Glutamatergic neuron (in vitro differentiated cells): Measurements from ENCODE around the gene GAPDH. TPM values are rescaled to one million over a fixed set of nuclear protein-coding genes. Genes with fewer than 3 reads are reported as not detected.
"Not testable (repeated sequence)": the region's sequence is repeated elsewhere in the genome, so short reads cannot be mapped to it uniquely, and the experiment has no call there.

Source experiments
- DNase-seq: peaks from one replicate; pipeline ENCODE4 v3.0.0; 2022
- H3K27ac Mint-ChIP-seq: one replicate; pipeline ENCODE4 v1.8.0; 2020; ENCODE audit warnings: mild to moderate bottlenecking, mixed read lengths, inconsistent platforms; ENCODE audit not compliant: unreplicated experiment
- H3K27me3 Mint-ChIP-seq: one replicate; pipeline ENCODE4 v1.8.0; 2020; ENCODE audit warnings: mild to moderate bottlenecking, moderate library complexity, mixed read lengths, inconsistent platforms; ENCODE audit not compliant: unreplicated experiment
- H3K36me3 Mint-ChIP-seq: one replicate; pipeline ENCODE4 v1.8.0; 2020; ENCODE audit warnings: mild to moderate bottlenecking, mixed read lengths, inconsistent platforms; ENCODE audit not compliant: unreplicated experiment
- H3K4me1 Mint-ChIP-seq: one replicate; pipeline ENCODE4 v1.8.0; 2020; ENCODE audit warnings: mild to moderate bottlenecking, low read depth, mixed read lengths, inconsistent platforms; ENCODE audit not compliant: unreplicated experiment
- H3K4me3 Mint-ChIP-seq: one replicate; pipeline ENCODE4 v1.8.0; 2020; ENCODE audit warnings: mild to moderate bottlenecking, mixed read lengths, inconsistent platforms; ENCODE audit not compliant: unreplicated experiment
- H3K9me3 Mint-ChIP-seq: one replicate; pipeline ENCODE4 v1.8.0; 2020; ENCODE audit warnings: mild to moderate bottlenecking, moderate library complexity, mixed read lengths, inconsistent platforms; ENCODE audit not compliant: unreplicated experiment
- CTCF ChIP-seq: fragments of 200-600 bp; sonication (generic); IDR thresholded peaks from one replicate; pipeline ENCODE4 v1.5.0; 2021; ENCODE audit not compliant: partially characterized antibody, unreplicated experiment
- total RNA-seq: library from RNA; stranded (reverse); fragmentation: NEBNext Ultra II Directional; extraction: Animal tissue kit (Norgen Biotek cat#: 25700); gene quantifications from one replicate; pipeline ENCODE4 v1.2.1, GENCODE V29; 2021; ENCODE audit not compliant: unreplicated experiment

Gene GAPDH
- total RNA-seq, 1 donor from 2014 or later, result 2,124 TPM

GRCh38 chr12:6493497-6494257, 40.6 kb upstream of the GAPDH start, which contains the start of gene NCAPD2:
Gene NCAPD2, plus strand, starts transcription at chr12:6494102. Its CDS starts 997 bp downstream, at chr12:6495099.
- peak within 1 kb of the TSS; percentile 95 for H3K27ac Mint-ChIP-seq
- H3K27me3 Mint-ChIP-seq, result peaks cover 5% of the 10 kb centered on the region

GRCh38 chr12:6494258-6494743, 40.0 kb upstream of the GAPDH start:
- Mint-ChIP-seq H3K9me3 (peaks cover 3% of the 10 kb centered on the region), H3K36me3 (no peaks in the 10 kb centered on the region), H3K4me3 (peak overlapping the region; percentile 94), H3K27ac (peak overlapping the region; percentile 56), H3K4me1 (peaks cover 13% of the 10 kb centered on the region), H3K27me3 (peaks cover 5% of the 10 kb centered on the region)
- no peak for DNase-seq
- no peak for TF ChIP-seq CTCF

More at GRCh38 chr12:6493497-6494257, 40.6 kb upstream of the GAPDH start, which contains the start of gene NCAPD2:
- Mint-ChIP-seq H3K4me3 (peak within 1 kb of the TSS; percentile 98), H3K36me3 (no peaks in the 10 kb centered on the region), H3K9me3 (peaks cover 3% of the 10 kb centered on the region), H3K4me1 (peaks cover 13% of the 10 kb centered on the region)
- DNase-seq, result peak; percentile 94
- peak; percentile 42 for TF ChIP-seq CTCF

- H3K4me3 Mint-ChIP-seq, result peak overlapping the region; percentile 94
- TF ChIP-seq CTCF, result no peak
- H3K27ac Mint-ChIP-seq, result no peak overlapping the region
- H3K27me3 Mint-ChIP-seq, result peaks cover 5% of the 10 kb centered on the region
- H3K36me3 Mint-ChIP-seq, result no peaks in the 10 kb centered on the region
- H3K9me3 Mint-ChIP-seq, result peaks cover 3% of the 10 kb centered on the region
- H3K4me1 Mint-ChIP-seq, result peaks cover 13% of the 10 kb centered on the region
- no peak for DNase-seq
Measured at GRCh38 chr12:6494968-6495367, 39.3 kb upstream of the GAPDH start.

- DNase-seq, H3K27me3 Mint-ChIP-seq, H3K36me3 Mint-ChIP-seq, H3K27ac Mint-ChIP-seq, H3K9me3 Mint-ChIP-seq, H3K4me3 Mint-ChIP-seq: not testable (repeated sequence)
- H3K4me1 Mint-ChIP-seq, result peaks cover 11% of the 10 kb centered on the region
Measured at GRCh38 chr12:6497291-6497690, 37.0 kb upstream of the GAPDH start.

GRCh38 chr12:6500466-6500865, 33.9 kb upstream of the GAPDH start:
- H3K4me3 Mint-ChIP-seq, result no peak overlapping the region
- no peak overlapping the region for H3K27ac Mint-ChIP-seq

More at GRCh38 chr12:6500466-6500865, 33.9 kb upstream of the GAPDH start:
- Mint-ChIP-seq H3K36me3 (no peaks in the 10 kb centered on the region), H3K9me3 (no peaks in the 10 kb centered on the region), H3K27me3 (no peaks in the 10 kb centered on the region), H3K4me1 (no peaks in the 10 kb centered on the region)
- DNase-seq, result no peak
- no peak for TF ChIP-seq CTCF
